Pancreas (tissue), 10 donors: ENCODE results near the gene MLLT10. TPM values are rescaled to one million over a fixed set of nuclear protein-coding genes. Genes with fewer than 3 reads are reported as not detected.

ENCODE experiments used
- ATAC-seq, 4 donors: fragments of 200-7000 bp; cut with Tn5 transposase; one replicate each; pipeline versions ENCODE4 v1.8.0 to v1.9.1; 2020; ENCODE audit warnings: mild to moderate bottlenecking in 4 of 4, moderate library complexity in 4 of 4
- DNase-seq, 6 donors: peaks; one replicate each; pipeline ENCODE4 v3.0.0-alpha.2; 2020
- FAIRE-seq: peaks from 2 replicates; lab custom pipeline; 2012; peaks lifted over from hg19 to GRCh38; lab: Jason Lieb, UNC
- H3K27ac ChIP-seq, 4 donors: fragments of 200-600 bp; sonication (generic); 1 replicate in 3 of 4; 2 replicates in 1 of 4; pipeline versions ENCODE4 v1.5.0 to v1.8.0; 2020
- H3K27me3 ChIP-seq, 4 donors: fragments of 200-600 bp; one replicate each; pipeline ENCODE4 v1.8.0; 2021
- H3K36me3 ChIP-seq, 3 donors: fragments of 200-600 bp; sonication (generic) in 1 of 3; one replicate each; pipeline versions ENCODE4 v1.5.0 to v1.8.0; 2020 to 2021
- H3K4me1 ChIP-seq, 3 donors: fragments of 200-600 bp; one replicate each; pipeline ENCODE4 v1.8.0; 2021
- H3K4me3 ChIP-seq, 4 donors: fragments of 200-600 bp; sonication (generic) in 2 of 4; one replicate each; pipeline versions ENCODE4 v1.5.0 to v1.8.0; 2020 to 2021
- H3K9me3 ChIP-seq, 4 donors: fragments of 200-600 bp; one replicate each; pipeline ENCODE4 v1.8.0; 2021
- CTCF ChIP-seq, 4 donors: fragments of 200-600 bp; sonication (generic) in 3 of 4; IDR thresholded peaks; one replicate each; pipeline versions ENCODE4 v1.5.0 to v1.8.0; 2021; ENCODE audit warnings: antibody characterized with exemption in 4 of 4
- WGBS, 2 donors: extraction: QIAGEN DNeasy Blood & Tissue Kit; methylation state at CpG; one replicate each; pipeline ENCODE4 v1.1.7; 2013; 5-methylcytosine and 5-hydroxymethylcytosine counted together
- intact Hi-C, 3 donors: fragments of 100-400 bp; cut with DNase I; formaldehyde crosslinking; loops; one replicate each; pipeline versions ENCODE4 v1.11.1 to v1.14.2; 2022
- polyA plus RNA-seq, 2 donors: library from polyadenylated mRNA; stranded (reverse); fragments of 200-250 nt; gene quantifications; one replicate each; pipeline ENCODE4 v1.2.3, GENCODE V29; 2013
- total RNA-seq, 6 donors: library from RNA; stranded (reverse); fragmentation: NEBNext Ultra II Directional in 4 of 6; extraction: Animal tissue kit (Norgen Biotek cat#: 25700) in 4 of 6; gene quantifications; one replicate each; pipeline versions ENCODE4 v1.2.1 to v1.2.4, GENCODE V29; 2021 to 2023
- donor health status: healthy with polysubstance abuse.
- donor health status: DM: no; HTN: no; CAD: no; lungs with moderate emphysema.
- donor health status: DM: no; HTN: no; CAD: no.
- donor health status: control.
- donor health status: control.
- donor health status: Bipolar disorder and iron deficiency.
- donor health status: DM: yes; HTN: yes; CAD: no.
- donor health status: DM: no; HTN: no; CAD: no.
- donor health status: DM: no; HTN: no; CAD: no.
- donor health status: DM: yes; HTN: yes; CAD: no.

MLLT10 gene
- total and polyA plus RNA-seq, 8 donors, result 10.7 to 25.1 (median 15.0) TPM

- ATAC-seq, result peak in 1 of 4 donors; percentile 20
- Histone ChIP-seq H3K4me1 (no peaks in the 10 kb centered on the region), H3K27me3 (no peaks in the 10 kb centered on the region), H3K4me3 (peak overlapping the region in 1 of 4 donors; percentile 14), H3K9me3 (no peaks in the 10 kb centered on the region), H3K36me3 (no peaks in the 10 kb centered on the region), H3K27ac (no peak overlapping the region)
- peak in 2 of 6 donors; percentile 56 to 68 for DNase-seq
- intact Hi-C loops, result no loop called here
- TF ChIP-seq CTCF (IDR thresholded peaks at IDR 0.05), result no peak
- 84 to 85% methylated on average over 58 of the region's 58 CpGs for WGBS, 2 donors
- FAIRE-seq, result no peak
These were observed 24.4 kb upstream of the MLLT10 start for GRCh38 chr10:21509341-21510240.

GRCh38 chr10:21510241-21511094, 23.6 kb upstream of the MLLT10 start:
- intact Hi-C loops, result no loop called here

GRCh38 chr10:21511095-21511570, 22.9 kb upstream of the MLLT10 start:
- no peaks in the 10 kb centered on the region for H3K9me3 ChIP-seq
- ATAC-seq (no peak), FAIRE-seq (no peak), DNase-seq (no peak)
- TF ChIP-seq CTCF (IDR thresholded peaks at IDR 0.05), result no peak
- WGBS, 2 donors, result 88 to 96% methylated on average over 2 of the region's 2 CpGs
- no peak overlapping the region for H3K4me3 ChIP-seq
- intact Hi-C loops, result no loop called here
- H3K4me1 ChIP-seq, result peaks cover 0 to 5% (median 0%) of the 10 kb centered on the region in 3 donors
- no peaks in the 10 kb centered on the region for H3K27me3 ChIP-seq
- no peaks in the 10 kb centered on the region for H3K36me3 ChIP-seq
- no peak overlapping the region for H3K27ac ChIP-seq

More at GRCh38 chr10:21510241-21511094, 23.6 kb upstream of the MLLT10 start:
- FAIRE-seq (no peak), ATAC-seq (no peak), DNase-seq (peak in 2 of 6 donors; percentile 56 to 67)
- Histone ChIP-seq H3K4me1 (no peaks in the 10 kb centered on the region), H3K27ac (no peak overlapping the region), H3K36me3 (no peaks in the 10 kb centered on the region), H3K4me3 (peak overlapping the region in 1 of 4 donors; percentile 14), H3K9me3 (no peaks in the 10 kb centered on the region), H3K27me3 (no peaks in the 10 kb centered on the region)
- TF ChIP-seq CTCF (IDR thresholded peaks at IDR 0.05), result no peak
- 65 to 72% methylated on average over 38 to 39 of the region's 39 CpGs for WGBS, 2 donors

GRCh38 chr10:21511946-21512572, 22.0 kb upstream of the MLLT10 start:
- no peak for TF ChIP-seq CTCF (IDR thresholded peaks at IDR 0.05)
- Histone ChIP-seq H3K27ac (no peak overlapping the region), H3K36me3 (no peaks in the 10 kb centered on the region), H3K27me3 (no peaks in the 10 kb centered on the region), H3K4me3 (no peak overlapping the region), H3K4me1 (peaks cover 0 to 5% (median 0%) of the 10 kb centered on the region in 3 donors), H3K9me3 (no peaks in the 10 kb centered on the region)
- ATAC-seq, result no peak
- WGBS, 2 donors, result 87 to 90% methylated on average over 3 of the region's 3 CpGs
- intact Hi-C loops, result no loop called here
- FAIRE-seq, result no peak
- no peak for DNase-seq
